ENCODE results near the gene C19orf25. TPM values are rescaled to one million over a fixed set of nuclear protein-coding genes. Genes with fewer than 3 reads are reported as not detected.

C19orf25 gene
- total RNA-seq, 1 donor from 2014 or later, result 38.8 TPM

- H3K36me3 ChIP-seq (ENCODE audit: control insufficient read depth, insufficient read depth, low read length), result no peaks in the 10 kb centered on the region
- H3K27me3 ChIP-seq (ENCODE audit: control insufficient read depth, insufficient read depth, low read length), result peaks cover 7% of the 10 kb centered on the region
- no peak overlapping the region for H3K4me3 ChIP-seq (ENCODE audit: low read depth, low read length)
- DNase-seq (ENCODE audit: low read depth), result no peak
- TF ChIP-seq CTCF (IDR thresholded peaks at IDR 0.05; ENCODE audit: insufficient read depth, low read length, poor library complexity, severe bottlenecking), result no peak
Measured at GRCh38 chr19:1486720-1487575, 7.9 kb upstream of the C19orf25 start.

GRCh38 chr19:1483979-1484428 lies 5.0 kb upstream of the C19orf25 start:
- no peak for TF ChIP-seq CTCF (IDR thresholded peaks at IDR 0.05; ENCODE audit: insufficient read depth, low read length, poor library complexity, severe bottlenecking)
- no peaks in the 10 kb centered on the region for H3K36me3 ChIP-seq (ENCODE audit: control insufficient read depth, insufficient read depth, low read length)

GRCh38 chr19:1483131-1483978 lies 4.3 kb upstream of the C19orf25 start:
- Histone ChIP-seq H3K4me3 (ENCODE audit: low read depth, low read length) (no peak overlapping the region), H3K27me3 (ENCODE audit: control insufficient read depth, insufficient read depth, low read length) (no peaks in the 10 kb centered on the region), H3K36me3 (ENCODE audit: control insufficient read depth, insufficient read depth, low read length) (no peaks in the 10 kb centered on the region)
- TF ChIP-seq CTCF (IDR thresholded peaks at IDR 0.05; ENCODE audit: insufficient read depth, low read length, poor library complexity, severe bottlenecking), result no peak
- DNase-seq (ENCODE audit: low read depth), result no peak

More at GRCh38 chr19:1483979-1484428, 5.0 kb upstream of the C19orf25 start:
- Histone ChIP-seq H3K4me3 (ENCODE audit: low read depth, low read length) (no peak overlapping the region), H3K27me3 (ENCODE audit: control insufficient read depth, insufficient read depth, low read length) (no peaks in the 10 kb centered on the region)
- DNase-seq (ENCODE audit: low read depth), result no peak

- H3K27me3 ChIP-seq (ENCODE audit: control insufficient read depth, insufficient read depth, low read length), result no peaks in the 10 kb centered on the region
- DNase-seq (ENCODE audit: low read depth), result no peak
- TF ChIP-seq CTCF (IDR thresholded peaks at IDR 0.05; ENCODE audit: insufficient read depth, low read length, poor library complexity, severe bottlenecking), result no peak
- H3K4me3 ChIP-seq (ENCODE audit: low read depth, low read length), result no peak overlapping the region
- no peaks in the 10 kb centered on the region for H3K36me3 ChIP-seq (ENCODE audit: control insufficient read depth, insufficient read depth, low read length)
Measured at GRCh38 chr19:1482361-1483130, 3.5 kb upstream of the C19orf25 start.

- no peak for DNase-seq (ENCODE audit: low read depth)
- TF ChIP-seq CTCF (IDR thresholded peaks at IDR 0.05; ENCODE audit: insufficient read depth, low read length, poor library complexity, severe bottlenecking), result no peak
- H3K27me3 ChIP-seq (ENCODE audit: control insufficient read depth, insufficient read depth, low read length), result no peaks in the 10 kb centered on the region
- no peaks in the 10 kb centered on the region for H3K36me3 ChIP-seq (ENCODE audit: control insufficient read depth, insufficient read depth, low read length)
- no peak overlapping the region for H3K4me3 ChIP-seq (ENCODE audit: low read depth, low read length)
Measured at GRCh38 chr19:1481893-1482360, 2.9 kb upstream of the C19orf25 start.
